GM21526 (cell line): ENCODE data around the gene CD300H.
"Not testable (repeated sequence)": the region's sequence is repeated elsewhere in the genome, so short reads cannot be mapped to it uniquely, and the experiment has no call there.

ENCODE experiments used
- ATAC-seq: cut with Tn5 transposase; IDR thresholded peaks from one replicate; pipeline ENCODE4 v1.9.1; 2021; ENCODE audit warnings: moderate library complexity; ENCODE audit not compliant: unreplicated experiment, low FRiP score

Gene CD300H

GRCh38 chr17:74528491-74529199 lies 38.7 kb downstream of the CD300H start:
- peak; percentile 73 for ATAC-seq

- no peak for ATAC-seq
Measured at GRCh38 chr17:74527756-74528155, 39.6 kb downstream of the CD300H start.

- no peak for ATAC-seq
Measured at GRCh38 chr17:74527081-74527480, 40.2 kb downstream of the CD300H start.

- no peak for ATAC-seq
Measured at GRCh38 chr17:74526681-74527080, 40.6 kb downstream of the CD300H start.

GRCh38 chr17:74525781-74526288 lies 41.5 kb downstream of the CD300H start:
- ATAC-seq = no peak

DNA sequence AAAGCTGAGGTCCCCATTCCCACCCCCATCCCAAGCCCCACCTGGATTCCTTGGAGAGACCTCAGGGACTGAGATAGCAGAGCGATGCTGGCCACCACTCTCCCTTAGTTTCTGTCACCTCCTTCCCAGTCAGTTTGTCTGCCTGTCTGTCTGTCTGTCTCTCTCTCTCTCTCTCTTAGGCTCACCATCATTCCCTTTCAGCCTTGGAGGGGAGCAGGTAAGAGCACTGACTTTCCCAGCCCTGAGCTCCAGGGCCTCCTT lies 41.9 kb downstream of the CD300H start:
- no peak for ATAC-seq

DNA sequence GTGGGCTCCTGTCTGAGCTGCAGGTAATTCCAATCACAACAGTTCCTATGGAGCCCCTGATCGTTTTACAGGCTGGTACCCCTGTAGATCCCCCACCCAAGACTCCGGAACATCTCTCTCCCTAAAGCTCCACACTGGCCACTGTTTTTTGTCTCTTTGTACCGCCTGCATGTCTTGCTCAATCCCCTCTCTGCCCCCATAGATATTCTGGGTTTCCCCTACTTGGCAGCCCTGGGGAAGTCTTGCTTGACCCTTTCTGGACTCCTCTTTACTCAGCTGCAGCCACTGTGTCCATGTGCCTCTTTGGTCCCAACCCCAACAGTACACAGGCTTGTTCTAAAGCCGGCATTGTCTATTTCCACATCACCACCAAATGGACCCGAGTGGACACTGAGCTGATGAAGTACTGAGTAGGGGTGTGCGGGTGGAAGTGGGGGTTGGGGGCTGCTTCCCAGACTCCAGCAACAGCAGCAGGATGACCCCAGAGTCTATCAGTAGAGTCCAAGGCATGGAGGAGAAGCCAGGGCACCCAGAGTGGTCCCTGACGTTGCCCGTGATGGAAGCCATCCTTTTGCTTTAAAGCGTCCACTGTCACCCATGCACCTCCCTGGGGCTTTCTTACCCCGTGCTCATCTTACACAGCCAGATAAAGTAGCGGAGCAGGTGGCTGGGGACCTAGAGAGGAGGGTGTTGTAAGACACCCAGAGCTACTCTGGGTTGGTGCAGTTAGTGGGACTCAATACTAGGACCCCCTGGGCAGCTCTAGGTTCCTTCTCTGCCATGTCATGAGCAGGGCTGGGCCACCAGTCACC lies 42.5 kb downstream of the CD300H start:
- no peak for ATAC-seq

GRCh38 chr17:74523308-74523707 lies 44.0 kb downstream of the CD300H start:
- no peak for ATAC-seq

- no peak for ATAC-seq
Measured at GRCh38 chr17:74522381-74523105, 44.8 kb downstream of the CD300H start.

DNA sequence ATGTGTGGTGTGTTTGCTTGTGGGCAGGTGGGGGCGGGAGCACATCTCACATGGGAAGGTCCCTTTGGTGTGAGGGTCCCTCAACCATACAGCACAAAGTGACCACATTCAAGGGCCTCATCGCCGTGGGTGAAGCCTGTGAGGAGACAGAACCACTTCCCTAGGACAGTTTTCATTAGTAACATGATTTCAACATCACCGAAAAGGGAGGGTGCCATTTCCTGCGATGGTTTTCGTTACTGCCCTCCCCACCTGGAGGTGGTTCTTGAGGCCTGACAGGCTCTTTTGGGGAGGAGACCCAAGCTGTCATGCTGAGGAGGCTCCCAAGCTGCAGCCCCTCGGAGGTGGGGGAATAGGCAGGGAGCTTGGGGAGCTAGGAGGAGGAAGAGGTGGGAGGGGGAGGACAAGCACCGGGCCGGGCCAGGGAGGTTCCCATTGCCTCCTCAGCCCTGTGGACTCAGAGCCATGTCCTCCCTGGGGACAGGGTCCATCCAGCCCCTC lies 45.6 kb downstream of the CD300H start:
- ATAC-seq = no peak

- no peak for ATAC-seq
Measured at GRCh38 chr17:74520790-74521480, 46.4 kb downstream of the CD300H start.

- no peak for ATAC-seq
Measured at GRCh38 chr17:74520016-74520434, 47.3 kb downstream of the CD300H start.

DNA sequence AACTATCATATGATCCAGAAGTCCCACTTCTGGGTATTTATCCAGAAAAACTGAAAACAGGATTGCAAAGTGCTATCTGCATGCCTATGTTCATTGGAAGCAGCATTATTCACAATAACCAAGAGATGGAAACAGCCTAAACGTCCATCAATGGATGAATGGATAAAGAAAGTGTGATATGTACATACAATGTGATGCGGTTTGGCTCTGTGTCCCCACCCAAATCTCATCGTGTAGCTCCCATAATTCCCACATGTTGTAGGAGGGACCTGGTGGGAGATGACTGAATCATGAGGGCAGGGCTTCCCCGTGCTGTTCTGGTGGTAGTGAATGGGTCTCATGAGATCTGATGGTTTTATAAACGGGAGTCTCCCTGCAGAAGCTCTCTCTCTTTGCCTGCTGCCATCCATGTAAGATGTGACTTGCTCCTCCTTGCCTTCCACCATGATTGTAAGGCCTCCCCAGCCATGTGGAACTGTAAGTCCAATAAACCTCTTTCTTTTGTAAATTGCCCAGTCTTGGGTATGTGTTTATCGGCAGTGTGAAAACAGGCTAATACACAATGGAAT lies 48.8 kb downstream of the CD300H start:
- ATAC-seq = not testable (repeated sequence)

DNA sequence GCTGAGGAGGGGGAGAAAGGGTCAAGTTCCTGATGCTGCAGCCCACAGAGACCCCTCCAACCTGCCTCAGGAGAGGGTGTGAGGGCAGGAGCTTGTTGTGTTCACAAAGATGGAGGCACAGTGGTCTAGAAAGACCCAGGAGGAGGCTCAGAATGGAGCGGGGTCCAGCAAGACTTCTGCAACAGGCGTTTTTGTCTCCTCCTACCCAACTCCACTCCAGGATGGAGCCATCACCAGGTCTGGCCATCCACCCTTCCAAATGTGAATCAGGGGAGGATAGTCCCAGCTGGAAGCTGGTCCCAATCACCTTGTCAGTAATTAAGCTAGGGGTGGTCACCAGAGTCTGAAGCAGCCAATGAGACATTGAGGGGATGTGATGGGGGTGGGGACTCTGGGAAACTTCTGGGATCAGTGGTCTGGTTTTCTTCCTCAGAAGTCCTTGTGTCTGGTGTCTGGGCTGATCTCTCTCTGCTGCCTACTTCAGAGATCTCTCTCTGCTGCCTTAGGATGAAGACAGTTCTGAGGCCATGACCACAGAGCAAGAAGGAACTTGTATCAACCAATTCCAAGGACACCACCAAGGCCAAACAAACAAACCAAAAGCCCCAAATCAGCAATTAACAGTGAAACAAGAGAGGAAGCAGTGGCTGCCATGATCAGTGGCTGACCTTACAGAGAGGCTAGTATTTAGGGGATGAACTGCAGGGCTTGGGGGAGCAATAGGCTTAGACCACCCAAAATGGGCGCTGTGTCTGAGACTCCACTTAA lies 50.6 kb downstream of the CD300H start:
- no peak for ATAC-seq

GRCh38 chr17:74515941-74516340 lies 51.4 kb downstream of the CD300H start:
- ATAC-seq = no peak

GRCh38 chr17:74514632-74515334 lies 52.5 kb downstream of the CD300H start:
- ATAC-seq = no peak

GRCh38 chr17:74513987-74514631 lies 53.2 kb downstream of the CD300H start:
- ATAC-seq = no peak

- no peak for ATAC-seq
Measured at GRCh38 chr17:74512624-74513091, 54.7 kb downstream of the CD300H start.
